ENCODE measurements around the gene D2HGDH.
"Not testable (repeated sequence)": the region's sequence is repeated elsewhere in the genome, so short reads cannot be mapped to it uniquely, and the experiment has no call there.

DNA sequence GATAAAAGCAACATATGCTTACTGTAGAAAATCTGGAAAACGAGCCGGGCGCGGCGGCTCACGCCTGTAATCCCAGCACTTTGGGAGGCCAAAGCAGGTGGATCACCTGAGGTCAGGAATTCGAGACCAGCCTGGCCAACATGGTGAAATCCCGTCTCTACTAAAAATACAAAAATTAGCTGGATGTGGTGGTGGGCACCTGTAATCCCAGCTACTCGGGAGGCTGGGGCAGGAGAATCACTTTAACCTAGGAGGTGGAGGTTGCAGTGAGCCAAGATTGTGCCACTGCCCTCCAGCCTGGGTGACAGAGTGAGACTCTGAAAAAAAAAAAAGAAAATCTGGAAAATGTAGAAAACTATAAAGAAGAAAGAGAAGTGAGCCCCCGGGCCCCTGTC is 83.4 kb downstream of the D2HGDH start:
- not testable (repeated sequence) for TF ChIP-seq POLR2AphosphoS5, POLR2A (IDR thresholded peaks at IDR 0.05; ENCODE audit: low read depth, low read length)
